Urothelium cell line (cell line): ENCODE data around the gene VPREB1.
"Not testable (repeated sequence)": the region's sequence is repeated elsewhere in the genome, so short reads cannot be mapped to it uniquely, and the experiment has no call there.

Experiments used
- DNase-seq: peaks from one replicate; pipeline ENCODE4 v3.0.0; 2011; ENCODE audit warnings: low spot score, mixed read lengths
- FAIRE-seq: peaks from 2 replicates; lab custom pipeline; 2011; peaks lifted over from hg19 to GRCh38; lab: Jason Lieb, UNC

Gene VPREB1

GRCh38 chr22:22291129-22291806 is 46.7 kb downstream of the VPREB1 start:
- FAIRE-seq = not testable (repeated sequence)

DNA sequence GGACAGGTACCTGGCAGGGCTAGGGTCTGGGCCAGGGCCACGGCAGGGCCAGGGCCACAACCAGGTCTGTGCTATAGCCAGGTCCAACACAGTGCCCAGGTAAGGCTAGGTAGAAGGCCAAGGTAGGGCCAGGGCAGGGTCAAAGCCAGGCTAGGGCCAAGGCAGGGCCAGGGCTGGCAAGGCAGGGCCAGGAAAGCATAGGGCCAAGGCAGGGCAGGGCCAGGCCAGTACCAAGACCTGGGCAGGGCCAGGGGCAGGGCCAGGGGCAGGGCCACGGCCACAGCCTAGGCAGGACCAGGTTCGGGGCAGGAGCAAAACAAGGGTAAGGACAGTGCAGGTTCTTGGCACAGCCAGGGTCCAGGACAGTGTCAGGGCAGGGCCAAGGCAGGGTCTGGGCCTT is 48.1 kb downstream of the VPREB1 start:
- not testable (repeated sequence) for DNase-seq, FAIRE-seq

More at GRCh38 chr22:22291129-22291806, 46.7 kb downstream of the VPREB1 start:
- DNase-seq = not testable (repeated sequence)

DNA sequence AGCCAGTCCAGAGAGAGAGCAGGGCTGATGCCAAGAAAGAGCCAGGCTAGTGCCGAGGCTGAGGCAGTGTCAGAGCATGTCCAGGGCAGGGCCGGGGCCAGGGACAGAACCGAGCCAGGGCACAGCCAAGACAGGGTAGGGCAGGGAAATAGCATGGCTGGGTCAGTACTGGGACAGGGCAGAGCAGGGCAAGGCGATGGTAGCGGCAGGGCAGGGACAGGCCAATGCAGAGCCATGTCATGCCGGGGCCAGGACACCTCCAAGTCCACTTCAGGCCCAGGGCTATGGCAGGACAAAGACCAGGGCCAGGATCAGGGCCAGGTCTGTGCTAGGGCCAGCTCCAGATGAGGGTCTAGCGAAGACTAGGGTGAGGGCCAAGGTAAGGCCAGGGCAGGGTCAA is 48.9 kb downstream of the VPREB1 start:
- DNase-seq, FAIRE-seq: not testable (repeated sequence)

- not testable (repeated sequence) for DNase-seq, FAIRE-seq
Observed at GRCh38 chr22:22294641-22295040, 50.1 kb downstream of the VPREB1 start.
